H4 (cell line): ENCODE measurements around the gene TMEM8B. TPM values are rescaled to one million over a fixed set of nuclear protein-coding genes. Genes with fewer than 3 reads are reported as not detected.
A peak's percentile ranks its signal among the peaks of the same experiment; 100 is the strongest.
"Not testable (repeated sequence)": the region's sequence is repeated elsewhere in the genome, so short reads cannot be mapped to it uniquely, and the experiment has no call there.

ENCODE experiments used
- DNase-seq: peaks from one replicate; pipeline ENCODE4 v3.0.0-alpha.2; 2015; ENCODE audit warnings: low spot score
- total RNA-seq: library from RNA; depleted of rRNA; stranded (reverse); fragments of >200 nt; shearing (Covaris generic); gene quantifications from 2 replicates; pipeline ENCODE4 v1.2.3, GENCODE V29; 2014

Gene TMEM8B
- total RNA-seq, 1 experiment from 2014 or later: 2.1 TPM

DNA sequence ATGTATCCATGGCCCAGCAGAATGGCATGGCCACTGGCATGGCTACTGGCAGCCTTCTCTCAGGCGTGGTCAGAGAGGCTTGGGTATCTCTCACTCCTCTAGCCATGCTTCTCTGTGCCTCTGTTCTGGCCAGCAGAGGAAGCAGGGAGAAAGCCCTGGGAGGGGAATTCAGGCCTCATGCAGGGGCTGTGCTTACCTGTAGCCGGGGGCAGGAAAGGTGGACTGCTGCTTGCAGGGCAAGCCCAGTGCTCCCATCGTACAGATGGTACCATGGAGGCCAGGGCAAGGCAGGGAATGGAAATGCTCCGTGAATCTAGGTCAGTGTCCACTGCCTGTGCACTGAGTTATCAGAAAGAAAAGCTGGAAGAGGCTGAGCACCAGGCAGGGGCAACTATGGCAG lies 38.5 kb downstream of the TMEM8B start:
- DNase-seq: no peak

GRCh38 chr9:35868933-35869332 lies 39.9 kb downstream of the TMEM8B start:
- DNase-seq: peak; percentile 2

DNA sequence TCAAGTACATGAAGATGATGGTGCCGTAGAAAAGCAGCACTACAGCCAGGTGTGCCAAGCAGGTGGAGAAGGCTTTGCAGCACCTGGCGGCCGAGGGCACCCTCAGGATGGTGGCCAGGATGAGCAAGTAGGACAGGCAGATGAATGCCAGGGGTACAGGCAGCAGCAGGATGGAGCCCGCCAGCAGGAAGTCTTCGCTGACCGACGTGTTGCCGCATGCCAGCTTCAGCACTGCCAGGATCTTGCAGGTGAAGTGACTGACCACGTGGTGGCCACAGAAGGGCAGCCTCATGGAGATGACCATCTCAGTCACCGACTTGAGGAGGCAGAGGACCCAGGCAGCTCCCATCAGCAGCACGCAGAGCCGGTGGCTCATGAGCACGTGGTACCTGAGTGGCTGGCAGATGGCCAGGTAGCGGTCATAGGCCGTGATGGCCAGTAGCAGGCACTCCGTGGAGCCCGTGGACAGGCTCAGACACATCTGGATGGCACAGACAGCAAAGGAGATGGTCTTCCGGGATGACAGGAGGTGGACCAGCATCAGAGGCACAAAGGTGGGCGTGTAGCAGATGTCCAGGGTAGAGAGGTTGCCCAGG lies 40.7 kb downstream of the TMEM8B start:
- no peak for DNase-seq

GRCh38 chr9:35870351-35870923 lies 41.4 kb downstream of the TMEM8B start, which contains the start of gene OR13J1:
TSS of gene OR13J1 (minus strand) at chr9:35870401. CDS start at chr9:35870401, 0 bp downstream.
- DNase-seq: no peak

- no peak for DNase-seq
These were observed 42.5 kb downstream of the TMEM8B start for GRCh38 chr9:35871545-35871944.

GRCh38 chr9:35872505-35872904 lies 43.5 kb downstream of the TMEM8B start:
- no peak for DNase-seq

GRCh38 chr9:35882263-35882848 lies 53.3 kb downstream of the TMEM8B start:
- peak; percentile 65 for DNase-seq

DNA sequence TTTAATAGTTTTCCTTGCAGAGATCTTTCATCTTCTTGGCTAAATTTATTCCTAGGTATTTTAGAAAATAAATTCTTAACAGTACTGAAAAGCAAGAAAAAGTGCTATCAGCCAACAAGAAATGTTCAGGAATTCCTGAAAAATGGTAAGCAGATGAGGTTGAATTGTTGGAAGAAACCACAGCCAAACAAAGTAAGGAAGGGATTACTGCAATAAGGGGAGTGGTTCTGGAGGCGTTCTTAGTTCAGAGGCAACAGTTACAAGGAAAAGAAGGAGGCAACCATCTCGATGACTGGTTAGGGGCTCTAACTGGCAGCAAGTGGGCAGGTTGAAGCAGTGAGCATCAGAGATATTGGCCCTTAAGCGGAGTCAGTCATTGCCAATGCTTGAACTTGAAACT lies 54.0 kb downstream of the TMEM8B start:
- DNase-seq: no peak

DNA sequence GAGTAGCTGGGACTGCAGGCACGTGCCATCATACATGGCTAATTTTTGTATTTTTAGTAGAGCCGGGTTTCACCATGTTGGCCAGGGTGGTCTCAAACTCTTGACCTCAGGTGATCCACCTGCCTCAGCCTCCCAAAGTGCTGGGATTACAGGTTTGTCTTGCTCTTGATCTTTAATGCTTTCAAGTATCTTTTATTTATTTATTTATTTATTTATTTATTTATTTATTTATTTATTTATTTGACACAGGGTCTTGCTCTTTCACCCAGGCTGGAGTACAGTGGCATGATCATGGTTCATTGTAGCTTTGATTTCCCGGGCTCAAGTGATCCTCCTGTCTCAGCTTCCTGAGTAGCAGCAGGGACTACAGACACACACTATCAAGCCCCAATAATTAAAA lies 55.9 kb downstream of the TMEM8B start:
- DNase-seq: not testable (repeated sequence)

- no peak for DNase-seq
These were observed 62.6 kb downstream of the TMEM8B start for GRCh38 chr9:35891646-35892045.

- no peak for DNase-seq
These were observed 63.0 kb downstream of the TMEM8B start for GRCh38 chr9:35892051-35892450.

DNA sequence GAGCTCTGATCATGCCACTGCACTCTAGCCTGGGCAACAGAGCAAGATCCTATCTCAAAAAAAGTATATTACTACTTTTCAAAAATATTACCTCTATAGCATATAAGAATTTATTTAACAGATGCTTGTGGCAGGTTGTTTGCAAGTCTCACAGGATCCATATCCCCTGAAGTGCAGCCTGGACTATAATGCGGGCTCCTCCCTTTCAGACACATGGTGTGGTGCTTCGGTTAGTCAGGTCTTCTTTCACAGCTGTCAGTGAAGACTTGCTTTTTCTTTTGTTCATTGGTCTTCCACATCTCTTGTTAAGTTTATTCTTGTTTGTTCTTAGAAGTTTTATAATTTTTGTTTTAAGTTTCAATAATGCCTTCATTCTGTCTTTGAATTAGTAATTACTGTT lies 67.5 kb downstream of the TMEM8B start:
- DNase-seq: no peak

- DNase-seq: not testable (repeated sequence)
These were observed 68.5 kb downstream of the TMEM8B start for GRCh38 chr9:35897376-35898099.

- no peak for DNase-seq
These were observed 69.3 kb downstream of the TMEM8B start for GRCh38 chr9:35898337-35898736.

DNA sequence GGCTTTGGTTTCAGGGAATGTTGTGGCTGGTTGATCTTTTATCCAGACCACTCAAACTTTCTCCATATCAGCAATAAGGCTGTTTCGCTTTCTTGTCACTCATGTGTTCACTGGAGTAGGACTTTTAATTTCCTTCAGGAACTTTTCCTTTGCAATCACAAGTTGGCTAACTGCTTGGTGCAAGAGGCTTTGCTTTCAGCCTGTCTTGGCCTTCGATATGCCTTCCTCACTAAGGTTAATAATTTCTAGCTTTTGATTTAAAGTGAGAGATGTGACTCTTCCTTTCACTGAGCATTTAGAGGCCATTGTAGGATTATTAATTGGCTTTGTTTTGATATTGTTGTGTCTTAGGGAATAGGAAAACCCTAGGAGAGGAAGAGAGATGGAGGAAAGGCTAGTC lies 70.0 kb downstream of the TMEM8B start:
- DNase-seq: no peak

GRCh38 chr9:35903049-35903448 lies 74.0 kb downstream of the TMEM8B start:
- peak; percentile 64 for DNase-seq

GRCh38 chr9:35904338-35904737 lies 75.3 kb downstream of the TMEM8B start:
- DNase-seq: no peak

- no peak for DNase-seq
These were observed 76.2 kb downstream of the TMEM8B start for GRCh38 chr9:35905051-35905781.

GRCh38 chr9:35905912-35906679 lies 77.1 kb downstream of the TMEM8B start, which contains the start of gene HRCT1:
TSS of gene HRCT1 (plus strand) at chr9:35906202. CDS start at chr9:35906288, 86 bp downstream.
- peak; percentile 98 for DNase-seq

- peak; percentile 86 for DNase-seq
These were observed 78.1 kb downstream of the TMEM8B start for GRCh38 chr9:35906923-35907699.
